Left colon (tissue), 2 donors: Measurements from ENCODE around the gene TP53TG3B. TPM values are rescaled to one million over a fixed set of nuclear protein-coding genes. Genes with fewer than 3 reads are reported as not detected.
"Not testable (repeated sequence)": the region's sequence is repeated elsewhere in the genome, so short reads cannot be mapped to it uniquely, and the experiment has no call there.

Source experiments
- ATAC-seq: fragments of 200-7000 bp; cut with Tn5 transposase; one replicate; pipeline ENCODE4 v1.9.1; 2020; ENCODE audit warnings: mild to moderate bottlenecking, moderate library complexity
- DNase-seq, 2 donors: peaks; one replicate each; pipeline ENCODE4 v3.0.0-alpha.2; 2020
- intact Hi-C, 2 donors: fragments of 100-400 bp; cut with DNase I in 1 of 2; cut with micrococcal nuclease in 1 of 2; formaldehyde crosslinking; loops; one replicate each; pipeline versions ENCODE4 v1.11.2 to v1.14.0; 2022; cut with DNase I, micrococcal nuclease
- long read RNA-seq: library from polyadenylated mRNA; unstranded; transcript quantifications from one replicate; pipeline ENCODE4 v2.0.0, GENCODE V29; 2021
- total RNA-seq, 2 donors: library from RNA; stranded (reverse); fragmentation: NEBNext Ultra II Directional; extraction: Animal tissue kit (Norgen Biotek cat#: 25700); gene quantifications; one replicate each; pipeline ENCODE4 v1.2.1, GENCODE V29; 2021
- donor health status: DM: no; HTN: no; CAD: no.
- donor health status: DM: yes; HTN: yes; CAD: no.

The TP53TG3B gene
- not detected for total RNA-seq
- long read RNA-seq, result 0 reads

GRCh38 chr16:33360541-33360940 lies at the start of gene TP53TG3B:
TP53TG3B (plus strand) TSS chr16:33360841; CDS start chr16:33360909, 68 bp downstream.
- ATAC-seq, intact Hi-C loops, DNase-seq: not testable (repeated sequence)

GRCh38 chr16:33336226-33337012 lies 24.2 kb upstream of the TP53TG3B start:
- peak; percentile 28 to 72 for DNase-seq
- intact Hi-C loops, ATAC-seq: not testable (repeated sequence)

GRCh38 chr16:33337627-33338542 lies 22.8 kb upstream of the TP53TG3B start:
- peak; percentile 14 to 65 for DNase-seq
- ATAC-seq, intact Hi-C loops: not testable (repeated sequence)

GRCh38 chr16:33338543-33338951 lies 22.1 kb upstream of the TP53TG3B start:
- DNase-seq, result peak; percentile 8 to 52
- ATAC-seq, intact Hi-C loops: not testable (repeated sequence)

- intact Hi-C loops, ATAC-seq: not testable (repeated sequence)
- peak; percentile 29 to 76 for DNase-seq
Observed at GRCh38 chr16:33339093-33340061, 21.3 kb upstream of the TP53TG3B start.

Other genes with a start within 250 kb of the TP53TG3B start
- gene TP53TG3C, start 166.6 kb upstream of the TP53TG3B start, total RNA-seq, result not detected
- not detected for gene TP53TG3E, start 56.5 kb upstream of the TP53TG3B start, total RNA-seq
- gene TP53TG3F, start 98.8 kb downstream of the TP53TG3B start, total RNA-seq, result not detected